Activated B cell treated with CpG ODN at 0.5 μM for 24 hours (primary cell): ENCODE results near the gene GJB1. TPM values are rescaled to one million over a fixed set of nuclear protein-coding genes. Genes with fewer than 3 reads are reported as not detected.

Experiments used
- ATAC-seq: fragments of 200-7000 bp; cut with Tn5 transposase; one replicate; pipeline ENCODE4 v1.10.0; 2021; ENCODE audit warnings: low read depth, mild to moderate bottlenecking, moderate library complexity
- CTCF ChIA-PET: fragments of 350-600 bp; sonication (Branson Sonifier 250); formaldehyde crosslinking; loops from one replicate; lab custom pipeline; 2021; ENCODE audit warnings: antibody characterized with exemption; lab: Charles Lee
- POLR2A ChIA-PET: fragments of 350-600 bp; sonication (Branson Sonifier 250); formaldehyde crosslinking; loops from one replicate; lab custom pipeline; 2021; ENCODE audit warnings: antibody characterized with exemption; lab: Charles Lee
- DNase-seq: peaks from one replicate; pipeline ENCODE4 v3.0.0; 2022
- H3K27ac Mint-ChIP-seq: one replicate; pipeline ENCODE4 v1.8.0; 2020; ENCODE audit warnings: mixed read lengths
- H3K27me3 Mint-ChIP-seq: one replicate; pipeline ENCODE4 v1.8.0; 2021; ENCODE audit warnings: mixed read lengths
- H3K36me3 Mint-ChIP-seq: one replicate; pipeline ENCODE4 v1.8.0; 2021; ENCODE audit warnings: low read depth, mixed read lengths
- H3K4me1 Mint-ChIP-seq: one replicate; pipeline ENCODE4 v1.8.0; 2021; ENCODE audit warnings: mixed read lengths
- H3K4me3 Mint-ChIP-seq: one replicate; pipeline ENCODE4 v1.8.0; 2020; ENCODE audit warnings: mild to moderate bottlenecking, mixed read lengths
- H3K9me3 Mint-ChIP-seq: one replicate; pipeline ENCODE4 v1.8.0; 2020; ENCODE audit warnings: mixed read lengths
- intact Hi-C: fragments of 100-400 bp; cut with micrococcal nuclease; formaldehyde crosslinking; loops from one replicate; pipeline ENCODE4 v1.15.1; 2024
- total RNA-seq: library from RNA; stranded (reverse); gene quantifications from 2 replicates; pipeline ENCODE4 v1.2.3, GENCODE V29; 2022
- TF ChIP-seq, protein P1 (sequence below): fragments of 200-600 bp; IDR thresholded peaks from one replicate; pipeline ENCODE4 v1.8.0; 2022; ENCODE audit warnings: antibody characterized with exemption, mild to moderate bottlenecking

The GJB1 gene
- total RNA-seq, 1 donor from 2014 or later = not detected

DNA sequence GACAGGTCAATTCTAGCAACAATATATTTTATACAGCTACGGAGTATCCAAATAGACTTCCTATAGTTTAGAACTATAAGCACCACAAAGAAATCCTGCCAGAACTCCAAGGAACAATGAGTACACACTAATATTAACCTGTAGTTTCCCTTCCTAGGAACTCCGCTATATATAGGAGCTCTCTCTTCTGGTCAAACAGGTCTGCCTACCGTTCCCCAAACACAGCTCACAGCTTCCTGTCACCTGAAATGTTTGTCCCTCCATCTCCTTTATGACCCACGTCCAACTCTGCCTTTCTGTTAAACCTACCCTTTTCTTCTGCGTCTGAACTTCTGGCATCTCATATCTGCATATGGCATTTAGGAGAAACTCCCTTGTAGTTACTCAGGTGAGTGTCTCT is 10.5 kb upstream of the GJB1 start:
- Mint-ChIP-seq H3K4me3 (no peak overlapping the region), H3K4me1 (no peaks in the 10 kb centered on the region), H3K27ac (no peak overlapping the region), H3K36me3 (no peaks in the 10 kb centered on the region), H3K9me3 (no peaks in the 10 kb centered on the region), H3K27me3 (peaks cover 1% of the 10 kb centered on the region)
- ATAC-seq = no peak
- TF ChIP-seq, protein P1, sequence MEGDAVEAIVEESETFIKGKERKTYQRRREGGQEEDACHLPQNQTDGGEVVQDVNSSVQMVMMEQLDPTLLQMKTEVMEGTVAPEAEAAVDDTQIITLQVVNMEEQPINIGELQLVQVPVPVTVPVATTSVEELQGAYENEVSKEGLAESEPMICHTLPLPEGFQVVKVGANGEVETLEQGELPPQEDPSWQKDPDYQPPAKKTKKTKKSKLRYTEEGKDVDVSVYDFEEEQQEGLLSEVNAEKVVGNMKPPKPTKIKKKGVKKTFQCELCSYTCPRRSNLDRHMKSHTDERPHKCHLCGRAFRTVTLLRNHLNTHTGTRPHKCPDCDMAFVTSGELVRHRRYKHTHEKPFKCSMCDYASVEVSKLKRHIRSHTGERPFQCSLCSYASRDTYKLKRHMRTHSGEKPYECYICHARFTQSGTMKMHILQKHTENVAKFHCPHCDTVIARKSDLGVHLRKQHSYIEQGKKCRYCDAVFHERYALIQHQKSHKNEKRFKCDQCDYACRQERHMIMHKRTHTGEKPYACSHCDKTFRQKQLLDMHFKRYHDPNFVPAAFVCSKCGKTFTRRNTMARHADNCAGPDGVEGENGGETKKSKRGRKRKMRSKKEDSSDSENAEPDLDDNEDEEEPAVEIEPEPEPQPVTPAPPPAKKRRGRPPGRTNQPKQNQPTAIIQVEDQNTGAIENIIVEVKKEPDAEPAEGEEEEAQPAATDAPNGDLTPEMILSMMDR = no peak
- DNase-seq = no peak
- ChIA-PET CTCF (no interaction called here), POLR2A (no interaction called here)
- intact Hi-C loops = no loop called here

DNA sequence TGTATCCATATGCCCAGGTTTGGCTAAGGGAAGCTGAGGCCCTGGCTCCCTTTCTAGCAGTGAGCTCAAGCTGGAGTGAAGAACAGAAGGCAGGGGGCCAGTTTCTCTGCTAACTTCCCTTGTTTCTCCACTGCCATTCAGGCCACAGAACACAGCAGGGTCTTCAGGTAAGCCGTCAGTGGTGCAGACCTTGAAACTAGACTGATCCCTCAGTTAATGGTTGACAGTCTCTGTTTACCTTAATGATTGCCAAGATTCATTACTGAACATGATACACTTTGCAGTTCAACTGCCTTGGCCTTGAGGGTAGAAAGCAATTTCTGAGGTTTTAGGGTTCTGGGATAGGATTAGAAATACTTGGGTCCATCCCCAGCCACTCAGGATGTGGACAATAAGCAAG is 8.9 kb upstream of the GJB1 start:
- ChIA-PET CTCF (no interaction called here), POLR2A (no interaction called here)
- intact Hi-C loops = no loop called here
- DNase-seq = no peak
- TF ChIP-seq, protein P1 = no peak
- Mint-ChIP-seq H3K36me3 (no peaks in the 10 kb centered on the region), H3K27me3 (peaks cover 1% of the 10 kb centered on the region), H3K9me3 (no peaks in the 10 kb centered on the region), H3K27ac (no peak overlapping the region), H3K4me1 (no peaks in the 10 kb centered on the region), H3K4me3 (no peak overlapping the region)
- no peak for ATAC-seq

DNA sequence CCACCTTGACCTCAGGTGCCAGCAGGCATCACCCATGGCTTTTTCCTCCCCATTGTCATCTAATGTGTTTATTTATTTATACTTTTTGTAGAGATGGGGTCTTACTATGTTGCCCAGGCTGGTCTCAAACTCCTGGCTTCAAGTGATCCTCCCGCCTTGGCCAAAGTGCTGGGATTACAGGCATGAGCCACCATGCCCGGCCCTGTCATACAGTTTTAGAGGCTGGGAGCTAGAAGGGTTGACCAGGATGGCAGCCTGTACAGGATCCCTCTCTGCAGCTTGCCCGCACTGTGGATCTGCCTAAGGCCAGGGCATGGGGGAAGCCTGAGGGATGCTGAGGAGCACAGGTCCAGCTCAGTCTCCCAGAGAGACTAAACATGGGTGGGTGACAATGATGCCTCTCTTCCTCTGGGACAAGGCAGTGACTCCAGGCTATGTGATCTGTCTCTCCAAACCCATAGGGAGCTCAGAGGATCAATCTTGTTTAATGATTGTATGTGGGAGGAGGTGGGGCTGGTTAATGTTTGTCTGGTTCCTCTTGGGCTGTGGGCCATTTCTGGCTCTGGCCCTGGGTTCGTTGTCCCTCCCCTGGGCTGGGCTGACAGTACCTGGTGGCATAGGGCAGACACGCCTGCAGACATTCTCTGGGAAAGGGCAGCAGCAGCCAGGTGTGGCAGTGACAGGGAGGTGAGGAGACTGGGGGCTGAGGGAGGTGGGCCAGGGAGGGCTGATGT is 8.3 kb upstream of the GJB1 start:
- ChIA-PET POLR2A (no interaction called here), CTCF (no interaction called here)
- Mint-ChIP-seq H3K9me3 (no peaks in the 10 kb centered on the region), H3K27ac (no peak overlapping the region), H3K4me3 (no peak overlapping the region), H3K36me3 (no peaks in the 10 kb centered on the region), H3K4me1 (no peaks in the 10 kb centered on the region), H3K27me3 (peaks cover 1% of the 10 kb centered on the region)
- ATAC-seq = no peak
- DNase-seq = no peak
- TF ChIP-seq, protein P1 = no peak
- intact Hi-C loops = no loop called here

DNA sequence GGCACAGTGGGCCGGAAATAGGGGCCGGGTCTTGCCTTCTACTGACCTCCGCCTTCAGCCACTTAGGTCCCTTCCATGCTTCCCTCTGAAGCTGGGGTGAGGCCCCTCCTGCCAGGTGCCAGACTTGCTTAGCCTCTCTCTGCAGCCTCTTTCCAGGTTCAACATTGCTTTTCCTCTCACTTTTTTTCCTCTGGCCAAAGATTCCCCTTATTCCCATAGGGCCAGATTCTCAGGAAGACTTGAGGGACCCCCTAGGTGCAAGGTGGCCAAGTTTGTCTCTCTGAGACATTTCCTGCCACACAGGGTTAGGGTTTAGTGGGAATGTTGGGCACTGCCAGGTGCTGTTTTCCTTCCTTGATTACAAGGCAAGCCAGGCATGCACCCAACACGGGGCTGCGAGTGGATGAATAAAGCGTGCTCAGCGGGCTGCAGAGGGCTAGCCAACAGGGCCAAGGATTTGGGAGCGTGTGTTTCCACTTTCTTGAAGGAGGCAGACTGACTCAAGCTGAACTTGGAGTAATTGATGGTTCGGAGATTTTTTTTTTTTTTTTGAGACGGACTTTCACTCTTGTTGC is 7.6 kb upstream of the GJB1 start:
- Mint-ChIP-seq H3K36me3 (no peaks in the 10 kb centered on the region), H3K27ac (no peak overlapping the region), H3K9me3 (no peaks in the 10 kb centered on the region), H3K27me3 (peaks cover 1% of the 10 kb centered on the region), H3K4me3 (no peak overlapping the region), H3K4me1 (no peaks in the 10 kb centered on the region)
- intact Hi-C loops = no loop called here
- DNase-seq (no peak), ATAC-seq (no peak)
- ChIA-PET CTCF (no interaction called here), POLR2A (no interaction called here)
- TF ChIP-seq, protein P1 = no peak

DNA sequence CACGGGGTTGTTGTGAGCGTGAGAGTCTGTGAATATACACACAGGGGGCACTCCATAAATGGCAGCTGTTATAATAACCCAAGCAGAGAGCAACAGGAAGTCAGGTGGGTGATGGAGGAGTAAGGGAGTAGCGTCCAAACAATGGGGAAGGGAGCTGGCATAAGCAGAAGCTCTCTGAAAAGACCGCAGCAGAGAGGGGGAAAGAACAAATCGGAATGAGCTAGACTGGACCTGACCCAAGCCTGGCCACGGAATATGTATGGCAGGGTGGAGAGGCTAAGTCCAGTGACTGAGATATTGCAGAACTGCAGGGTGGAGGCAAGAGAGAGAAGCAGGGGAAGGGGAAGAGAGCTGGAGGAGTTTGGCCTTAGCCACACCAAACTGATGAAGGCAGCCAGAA is 6.5 kb upstream of the GJB1 start:
- peaks cover 1% of the 10 kb centered on the region for H3K27me3 Mint-ChIP-seq
- no peaks in the 10 kb centered on the region for H3K4me1 Mint-ChIP-seq
- TF ChIP-seq, protein P1 = no peak
- no peak overlapping the region for H3K4me3 Mint-ChIP-seq
- H3K27ac Mint-ChIP-seq = no peak overlapping the region
- no peaks in the 10 kb centered on the region for H3K36me3 Mint-ChIP-seq
- H3K9me3 Mint-ChIP-seq = no peaks in the 10 kb centered on the region
- ChIA-PET CTCF (interaction anchor here (0.6 kb wide), 1 partner anchor 36 kb away, joined by 3 read pairs; no protein-coding TSS in a partner anchor), POLR2A (no interaction called here)
- DNase-seq (no peak), ATAC-seq (no peak)
- intact Hi-C loops = no loop called here
